ENCODE results near the gene PEX5L. TPM values are rescaled to one million over a fixed set of nuclear protein-coding genes. Genes with fewer than 3 reads are reported as not detected.

PEX5L gene
- total and polyA plus RNA-seq, 2 experiments from 2014 or later, result 0.13 to 0.63 TPM

DNA sequence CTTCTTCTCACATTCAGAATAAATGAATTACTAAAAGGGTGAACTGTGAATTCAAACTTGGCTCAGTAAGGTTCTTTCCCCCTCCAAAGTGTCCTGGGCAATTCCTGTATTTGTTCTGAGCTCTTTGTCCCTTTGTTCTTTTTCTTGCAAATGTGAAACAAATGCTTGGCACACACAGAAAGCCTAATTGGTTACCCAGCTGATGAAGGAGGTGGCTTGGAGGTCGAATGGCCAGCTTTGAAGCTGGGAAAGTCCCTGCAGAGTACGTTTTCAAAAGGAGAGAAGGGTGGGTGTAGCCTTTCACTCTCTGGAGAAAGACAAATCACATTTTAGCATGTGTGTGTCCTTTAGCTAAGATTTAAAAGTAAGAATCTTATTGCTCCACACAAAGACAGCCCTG is 154.4 kb downstream of the PEX5L start:
- Histone ChIP-seq H3K4me1 (ENCODE audit: insufficient read depth) (no peaks in the 10 kb centered on the region), H3K9me2 (replicated peaks; ENCODE audit: insufficient read depth) (no peaks in the 10 kb centered on the region), H3K9me3 (ENCODE audit: low read depth) (no peaks in the 10 kb centered on the region), H3K4me3 (no peak overlapping the region), H3K27me3 (no peaks in the 10 kb centered on the region), H3K4me2 (no peak overlapping the region), H3K36me3 (replicated peaks; ENCODE audit: insufficient read depth, low read depth) (no peaks in the 10 kb centered on the region), H3K79me2 (no peaks in the 10 kb centered on the region), H2AFZ (no peak overlapping the region), H4K20me1 (ENCODE audit: insufficient read depth, poor library complexity, severe bottlenecking) (no peaks in the 10 kb centered on the region), H3K27ac (no peak overlapping the region)
- no peak for DNase-seq (ENCODE audit: low spot score)
- no peak for TF ChIP-seq EZH2phosphoT487 (IDR thresholded peaks at IDR 0.05; ENCODE audit: low read depth, severe bottlenecking, unreplicated experiment)
- TF ChIP-seq, protein P1, sequence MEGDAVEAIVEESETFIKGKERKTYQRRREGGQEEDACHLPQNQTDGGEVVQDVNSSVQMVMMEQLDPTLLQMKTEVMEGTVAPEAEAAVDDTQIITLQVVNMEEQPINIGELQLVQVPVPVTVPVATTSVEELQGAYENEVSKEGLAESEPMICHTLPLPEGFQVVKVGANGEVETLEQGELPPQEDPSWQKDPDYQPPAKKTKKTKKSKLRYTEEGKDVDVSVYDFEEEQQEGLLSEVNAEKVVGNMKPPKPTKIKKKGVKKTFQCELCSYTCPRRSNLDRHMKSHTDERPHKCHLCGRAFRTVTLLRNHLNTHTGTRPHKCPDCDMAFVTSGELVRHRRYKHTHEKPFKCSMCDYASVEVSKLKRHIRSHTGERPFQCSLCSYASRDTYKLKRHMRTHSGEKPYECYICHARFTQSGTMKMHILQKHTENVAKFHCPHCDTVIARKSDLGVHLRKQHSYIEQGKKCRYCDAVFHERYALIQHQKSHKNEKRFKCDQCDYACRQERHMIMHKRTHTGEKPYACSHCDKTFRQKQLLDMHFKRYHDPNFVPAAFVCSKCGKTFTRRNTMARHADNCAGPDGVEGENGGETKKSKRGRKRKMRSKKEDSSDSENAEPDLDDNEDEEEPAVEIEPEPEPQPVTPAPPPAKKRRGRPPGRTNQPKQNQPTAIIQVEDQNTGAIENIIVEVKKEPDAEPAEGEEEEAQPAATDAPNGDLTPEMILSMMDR (IDR thresholded peaks at IDR 0.05; ENCODE audit: poor library complexity), result no peak
- no peak for TF ChIP-seq EZH2 (IDR thresholded peaks at IDR 0.05; ENCODE audit: borderline replicate concordance)
- 8% methylated on average over 2 of the region's 2 CpGs for WGBS (ENCODE audit: low lambda C conversion rate, missing lambda C conversion rate)

DNA sequence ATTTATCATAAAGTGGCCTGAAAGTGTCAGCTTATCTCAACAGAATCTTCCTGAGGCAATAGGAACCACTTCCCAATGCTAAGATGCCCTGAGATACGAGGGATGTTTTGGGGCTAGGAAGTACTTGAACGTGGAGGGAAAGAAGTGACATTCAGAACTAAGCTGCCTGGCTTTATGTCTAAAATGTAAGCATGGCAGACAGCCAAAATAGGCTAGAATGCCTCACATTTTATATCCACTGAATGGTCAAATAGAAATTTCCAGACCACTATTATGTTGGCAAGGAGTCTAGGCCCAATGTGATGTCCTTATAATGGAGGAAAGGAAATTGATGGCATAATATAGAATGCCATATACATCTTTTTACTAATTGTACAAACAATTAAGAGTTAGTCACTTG is 154.9 kb downstream of the PEX5L start:
- Histone ChIP-seq H3K27me3 (no peaks in the 10 kb centered on the region), H3K36me3 (replicated peaks; ENCODE audit: insufficient read depth, low read depth) (no peaks in the 10 kb centered on the region), H3K9me3 (ENCODE audit: low read depth) (no peaks in the 10 kb centered on the region), H3K27ac (no peak overlapping the region), H4K20me1 (ENCODE audit: insufficient read depth, poor library complexity, severe bottlenecking) (no peaks in the 10 kb centered on the region), H3K4me2 (no peak overlapping the region), H2AFZ (no peak overlapping the region), H3K79me2 (no peaks in the 10 kb centered on the region), H3K4me3 (no peak overlapping the region), H3K9me2 (replicated peaks; ENCODE audit: insufficient read depth) (no peaks in the 10 kb centered on the region), H3K4me1 (ENCODE audit: insufficient read depth) (no peaks in the 10 kb centered on the region)
- 31% methylated on average over 2 of the region's 2 CpGs for WGBS (ENCODE audit: low lambda C conversion rate, missing lambda C conversion rate)
- no peak for DNase-seq (ENCODE audit: low spot score)
- TF ChIP-seq EZH2 (IDR thresholded peaks at IDR 0.05; ENCODE audit: borderline replicate concordance) (no peak), EZH2phosphoT487 (IDR thresholded peaks at IDR 0.05; ENCODE audit: low read depth, severe bottlenecking, unreplicated experiment) (no peak)
- TF ChIP-seq, protein P1 (IDR thresholded peaks at IDR 0.05; ENCODE audit: poor library complexity), result no peak

DNA sequence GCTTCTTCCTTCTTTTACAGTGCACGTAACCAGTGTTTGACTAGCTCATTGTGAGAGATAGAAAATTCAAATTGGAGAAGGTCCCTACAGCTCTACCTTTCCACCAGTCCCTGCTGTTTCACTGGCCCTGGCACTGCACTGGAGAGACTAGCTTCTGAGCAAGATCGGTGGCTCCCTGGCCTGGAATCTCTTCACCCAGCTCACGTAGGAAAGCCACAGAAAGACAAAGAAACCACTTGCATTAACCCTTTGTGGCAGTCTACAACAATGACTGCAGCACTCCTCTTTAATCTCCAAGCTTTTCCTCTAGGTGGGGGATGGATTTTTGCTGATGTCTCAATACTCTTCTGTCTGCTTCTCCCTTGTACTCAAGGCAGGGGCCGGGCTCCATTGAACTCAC is 155.9 kb downstream of the PEX5L start:
- no peaks in the 10 kb centered on the region for H3K79me2 ChIP-seq
- TF ChIP-seq EZH2 (IDR thresholded peaks at IDR 0.05; ENCODE audit: borderline replicate concordance) (no peak), EZH2phosphoT487 (IDR thresholded peaks at IDR 0.05; ENCODE audit: low read depth, severe bottlenecking, unreplicated experiment) (no peak)
- TF ChIP-seq, protein P1 (IDR thresholded peaks at IDR 0.05; ENCODE audit: poor library complexity), result no peak
- 50% methylated on average over 4 of the region's 4 CpGs for WGBS (ENCODE audit: low lambda C conversion rate, missing lambda C conversion rate)
- no peak overlapping the region for H3K27ac ChIP-seq
- DNase-seq (ENCODE audit: low spot score), result no peak
- H3K27me3 ChIP-seq, result no peaks in the 10 kb centered on the region
- no peaks in the 10 kb centered on the region for H3K36me3 ChIP-seq (replicated peaks; ENCODE audit: insufficient read depth, low read depth)
- no peaks in the 10 kb centered on the region for H3K4me1 ChIP-seq (ENCODE audit: insufficient read depth)
- no peak overlapping the region for H2AFZ ChIP-seq
- no peaks in the 10 kb centered on the region for H4K20me1 ChIP-seq (ENCODE audit: insufficient read depth, poor library complexity, severe bottlenecking)
- H3K9me3 ChIP-seq (ENCODE audit: low read depth), result no peaks in the 10 kb centered on the region
- no peaks in the 10 kb centered on the region for H3K9me2 ChIP-seq (replicated peaks; ENCODE audit: insufficient read depth)
- no peak overlapping the region for H3K4me2 ChIP-seq
- no peak overlapping the region for H3K4me3 ChIP-seq

DNA sequence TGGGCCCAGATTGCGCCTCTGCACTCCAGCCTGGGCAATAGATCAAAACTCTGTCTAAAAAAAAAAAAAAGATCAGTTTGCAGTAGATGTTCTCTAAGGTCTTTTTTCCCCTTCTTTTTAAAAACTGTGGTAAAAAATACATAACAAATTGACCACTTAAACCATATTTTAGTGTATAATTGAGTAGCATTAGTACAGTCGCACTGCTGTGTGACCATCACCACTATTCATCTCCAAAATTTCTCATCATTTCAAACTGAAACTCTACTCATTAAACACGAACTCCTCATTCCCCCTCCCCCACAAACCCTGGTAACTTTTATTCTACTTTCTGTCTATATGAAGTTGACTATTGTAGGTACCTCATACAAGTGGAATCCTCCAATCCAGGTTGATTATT is 160.3 kb downstream of the PEX5L start:
- Histone ChIP-seq H3K79me2 (no peaks in the 10 kb centered on the region), H3K27ac (no peak overlapping the region), H3K4me1 (ENCODE audit: insufficient read depth) (no peaks in the 10 kb centered on the region), H4K20me1 (ENCODE audit: insufficient read depth, poor library complexity, severe bottlenecking) (no peaks in the 10 kb centered on the region), H3K27me3 (no peaks in the 10 kb centered on the region), H3K9me3 (ENCODE audit: low read depth) (no peaks in the 10 kb centered on the region), H3K9me2 (replicated peaks; ENCODE audit: insufficient read depth) (no peaks in the 10 kb centered on the region), H2AFZ (no peak overlapping the region), H3K4me3 (no peak overlapping the region), H3K36me3 (replicated peaks; ENCODE audit: insufficient read depth, low read depth) (no peaks in the 10 kb centered on the region), H3K4me2 (no peak overlapping the region)
- TF ChIP-seq EZH2 (IDR thresholded peaks at IDR 0.05; ENCODE audit: borderline replicate concordance), result no peak
- TF ChIP-seq EZH2phosphoT487 (IDR thresholded peaks at IDR 0.05; ENCODE audit: low read depth, severe bottlenecking, unreplicated experiment), result no peak
- TF ChIP-seq, protein P1 (IDR thresholded peaks at IDR 0.05; ENCODE audit: poor library complexity), result no peak
- no peak for DNase-seq (ENCODE audit: low spot score)
- WGBS (ENCODE audit: low lambda C conversion rate, missing lambda C conversion rate), result 87% methylated on average over 3 of the region's 3 CpGs
